A549 treated with DMSO at 1 μM for 4 hours (cell line): ENCODE results near the gene PAK4. TPM values are rescaled to one million over a fixed set of nuclear protein-coding genes. Genes with fewer than 3 reads are reported as not detected.

Source experiments
- total RNA-seq: library from RNA; stranded (reverse); fragments of 200-300 nt; extraction: Qiagen RNA extraction; gene quantifications from 5 replicates; pipeline ENCODE4 v1.2.3, GENCODE V29; 2022; ENCODE audit warnings: low read depth

The PAK4 gene
- 85.3 to 143 TPM (median 108 TPM) in 5 replicates for total RNA-seq

GRCh38 chr19:39125554-39126311 lies at the start of gene PAK4:
Gene PAK4, plus strand, starts transcription at chr19:39125786. Its CDS starts 43,768 bp downstream, at chr19:39169554.

GRCh38 chr19:39083983-39084731 lies 41.4 kb upstream of the PAK4 start, which contains the start of gene ACP7:
Gene ACP7, plus strand, starts transcription at chr19:39084368. Its CDS starts 902 bp downstream, at chr19:39085270.

GRCh38 chr19:39196860-39197562 lies 71.4 kb downstream of the PAK4 start, which contains the start of gene NCCRP1:
Gene NCCRP1, plus strand, starts transcription at chr19:39196964. Its CDS starts 19 bp downstream, at chr19:39196983.

GRCh38 chr19:39203372-39204341 lies 78.1 kb downstream of the PAK4 start, which contains the start of gene SYCN:
Gene SYCN, minus strand, starts transcription at chr19:39204263. Its CDS starts 9 bp downstream, at chr19:39204254.

Other genes with a start within 250 kb of the PAK4 start
- 2.2 to 3.9 TPM (median 2.7 TPM) in 5 replicates for gene RINL, start 247.5 kb upstream of the PAK4 start, total RNA-seq
- gene SIRT2, start 226.2 kb upstream of the PAK4 start, total RNA-seq, result 32.4 to 40.9 TPM (median 34.5 TPM) in 5 replicates
- gene NFKBIB, start 225.8 kb upstream of the PAK4 start, total RNA-seq, result 67.8 to 124 TPM (median 98.4 TPM) in 5 replicates
- 0.38 to 1.5 TPM (median 0.63 TPM) in 5 replicates for gene CCER2, start 213.6 kb upstream of the PAK4 start, total RNA-seq
- gene SARS2, start 195.0 kb upstream of the PAK4 start, total RNA-seq, result 45.3 to 63.5 TPM (median 55.5 TPM) in 5 replicates
- 219 to 320 TPM (median 270 TPM) in 5 replicates for gene MRPS12, start 194.8 kb upstream of the PAK4 start, total RNA-seq
- 73.0 to 93.5 TPM (median 86.8 TPM) in 5 replicates for gene FBXO17, start 150.0 kb upstream of the PAK4 start, total RNA-seq
- 4.5 to 7.7 TPM (median 6.0 TPM) in 5 replicates for gene FBXO27, start 93.2 kb upstream of the PAK4 start, total RNA-seq
- gene ACP7, start 41.4 kb upstream of the PAK4 start, total RNA-seq, result 0.09 to 0.23 TPM (median 0.16 TPM) in 4 of 5 replicates, not detected in the other
- 0.76 to 2.2 TPM (median 1.7 TPM) in 5 replicates for gene NCCRP1, start 71.2 kb downstream of the PAK4 start, total RNA-seq
- gene SYCN, start 78.5 kb downstream of the PAK4 start, total RNA-seq, result not detected in 5 replicates
- 0.19 TPM in 1 of 5 replicates, not detected in the others for gene IFNL3, start 119.2 kb downstream of the PAK4 start, total RNA-seq
- gene IFNL4, start 123.1 kb downstream of the PAK4 start, total RNA-seq, result not detected in 5 replicates
- gene IFNL2, start 142.6 kb downstream of the PAK4 start, total RNA-seq, result not detected in 5 replicates
- gene IFNL1, start 170.6 kb downstream of the PAK4 start, total RNA-seq, result 0.15 to 0.28 TPM (median 0.27 TPM) in 3 of 5 replicates, not detected in the others
- gene LRFN1, start 195.1 kb downstream of the PAK4 start, total RNA-seq, result 7.6 to 14.2 TPM (median 10.9 TPM) in 5 replicates
- gene GMFG, start 210.3 kb downstream of the PAK4 start, total RNA-seq, result 0.24 to 0.83 TPM (median 0.45 TPM) in 5 replicates
- gene SAMD4B, start 216.6 kb downstream of the PAK4 start, total RNA-seq, result 124 to 189 TPM (median 173 TPM) in 5 replicates